Stimulated activated CD4-positive, alpha-beta T cell treated with anti-CD3 and anti-CD28 coated beads, Interleukin-12 subunit alpha, Interleukin-12 subunit beta, amount 100 ng/mL, for 48 hours (primary cell): ENCODE data around the gene SPTBN1.
"Not testable (repeated sequence)": the region's sequence is repeated elsewhere in the genome, so short reads cannot be mapped to it uniquely, and the experiment has no call there.

Source experiments
- DNase-seq, 3 donors: peaks; one replicate each; pipeline ENCODE4 v3.0.0-alpha.2; 2020; ENCODE audit warnings: low read depth in 2 of 3, low spot score in 1 of 3

The SPTBN1 gene

GRCh38 chr2:54524226-54524991, 68.3 kb downstream of the SPTBN1 start:
- DNase-seq, result peak; percentile 12 to 26 (median 25)

DNA sequence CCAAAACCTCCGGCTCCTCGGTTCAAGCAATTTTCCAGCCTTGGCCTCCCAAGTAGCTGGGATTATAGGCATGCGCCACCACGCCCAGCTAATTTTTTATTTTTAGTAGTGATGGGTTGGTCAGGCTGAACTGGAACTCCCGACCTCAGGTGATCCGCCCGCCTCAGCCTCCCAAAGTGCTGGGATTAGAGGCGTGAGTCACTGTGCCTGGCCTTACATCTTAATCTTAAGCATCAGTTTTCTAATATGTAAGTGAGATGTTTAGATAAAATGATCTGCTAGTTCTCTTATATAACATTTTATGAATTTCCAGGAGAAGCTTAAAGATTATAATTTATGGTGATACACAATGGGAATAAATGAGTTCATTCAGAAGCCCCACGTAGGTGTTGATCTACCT, 69.2 kb downstream of the SPTBN1 start:
- no peak for DNase-seq

DNA sequence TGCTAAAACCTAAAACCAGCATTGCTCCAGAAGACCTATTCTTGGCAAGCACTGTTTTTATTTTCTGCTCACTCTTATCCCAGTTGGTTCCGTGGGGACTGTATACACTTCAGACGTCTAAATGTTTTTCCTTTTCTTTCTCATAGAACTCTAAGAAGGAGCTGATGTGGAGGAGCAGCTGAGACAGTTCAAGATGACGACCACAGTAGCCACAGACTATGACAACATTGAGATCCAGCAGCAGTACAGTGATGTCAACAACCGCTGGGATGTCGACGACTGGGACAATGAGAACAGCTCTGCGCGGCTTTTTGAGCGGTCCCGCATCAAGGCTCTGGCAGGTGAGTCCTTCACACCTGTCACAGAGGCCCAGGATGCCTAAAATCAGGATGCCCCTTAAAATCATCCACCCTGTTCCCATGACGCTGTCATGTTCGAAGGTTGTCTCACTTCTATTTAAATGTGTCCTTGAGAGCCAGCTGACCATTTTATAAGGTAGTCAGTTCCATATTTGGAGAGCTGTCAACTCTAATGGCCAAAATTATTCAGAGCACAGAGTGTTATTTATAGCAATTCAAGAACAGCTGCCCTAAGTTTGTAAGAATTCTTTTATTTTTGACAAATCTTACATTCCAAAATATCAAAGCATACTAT, 70.2 kb downstream of the SPTBN1 start:
- DNase-seq, result no peak

DNA sequence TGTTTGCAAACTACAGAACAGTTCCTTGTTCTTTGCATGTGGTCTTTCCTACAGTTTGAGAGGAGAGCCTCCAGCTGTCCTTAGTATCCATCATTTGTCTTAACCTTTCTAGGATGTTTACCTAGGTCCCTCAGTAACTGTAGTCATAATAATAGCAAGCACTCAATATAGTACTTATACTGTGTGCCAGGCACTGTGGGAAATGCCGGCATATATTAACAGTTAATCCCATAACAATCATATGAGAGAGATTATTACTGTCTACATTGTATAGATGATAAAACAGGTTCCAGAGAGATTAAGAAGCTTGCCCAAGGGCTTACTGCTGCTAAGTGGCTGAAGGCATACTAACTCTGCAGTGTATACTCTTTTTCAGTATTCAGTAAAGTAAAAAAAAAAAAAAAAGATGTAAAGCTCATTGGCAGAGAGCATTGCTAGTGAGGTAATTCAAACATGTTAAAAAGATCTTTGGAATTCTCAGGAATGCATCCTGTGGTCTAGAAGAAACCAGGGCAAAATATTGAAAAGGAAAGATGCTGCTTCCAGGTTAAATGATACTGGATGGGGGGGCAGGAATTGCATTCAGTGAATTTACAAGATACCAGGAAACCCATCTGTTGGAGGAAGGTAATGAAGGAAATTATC, 72.3 kb downstream of the SPTBN1 start:
- no peak for DNase-seq

GRCh38 chr2:54529518-54529917, 73.4 kb downstream of the SPTBN1 start:
- DNase-seq, result not testable (repeated sequence)

DNA sequence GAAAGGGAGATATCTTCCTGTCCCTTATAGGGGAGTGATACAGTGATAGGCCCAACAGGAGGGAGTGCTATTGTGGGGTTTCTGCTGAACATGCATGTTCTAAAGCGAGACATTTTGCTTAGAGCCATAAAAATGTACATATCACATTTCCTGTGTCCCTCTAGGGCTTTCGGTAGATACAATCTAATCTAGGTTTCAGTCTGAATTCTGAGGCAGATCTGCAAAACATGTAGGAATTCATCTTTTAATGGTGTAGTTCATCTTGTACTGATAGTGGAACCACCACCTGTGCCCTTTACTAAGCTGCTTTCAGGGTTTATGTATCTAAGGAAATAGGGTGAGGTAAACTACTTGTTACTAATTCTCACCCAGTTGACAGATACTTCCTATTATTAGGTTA, 73.8 kb downstream of the SPTBN1 start:
- no peak for DNase-seq

DNA sequence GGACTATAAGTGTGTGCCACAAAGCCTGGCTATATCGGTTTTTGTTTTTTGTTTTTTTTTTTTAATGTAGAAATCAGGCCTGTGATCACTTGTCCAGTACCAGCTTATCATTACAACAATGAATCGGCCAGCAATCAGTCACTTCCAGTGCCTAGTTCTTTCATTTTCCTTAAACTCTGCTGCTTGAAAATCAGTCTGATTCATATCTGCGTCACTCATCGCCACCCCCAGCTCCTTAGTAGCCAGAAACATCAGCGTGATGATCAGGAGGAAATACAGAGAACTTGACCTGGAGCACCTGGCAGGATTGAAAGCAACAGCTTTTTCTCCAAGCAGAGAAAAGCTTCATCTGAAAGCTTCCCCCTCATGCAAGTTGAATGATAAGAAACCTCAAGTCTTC, 75.4 kb downstream of the SPTBN1 start:
- no peak for DNase-seq

DNA sequence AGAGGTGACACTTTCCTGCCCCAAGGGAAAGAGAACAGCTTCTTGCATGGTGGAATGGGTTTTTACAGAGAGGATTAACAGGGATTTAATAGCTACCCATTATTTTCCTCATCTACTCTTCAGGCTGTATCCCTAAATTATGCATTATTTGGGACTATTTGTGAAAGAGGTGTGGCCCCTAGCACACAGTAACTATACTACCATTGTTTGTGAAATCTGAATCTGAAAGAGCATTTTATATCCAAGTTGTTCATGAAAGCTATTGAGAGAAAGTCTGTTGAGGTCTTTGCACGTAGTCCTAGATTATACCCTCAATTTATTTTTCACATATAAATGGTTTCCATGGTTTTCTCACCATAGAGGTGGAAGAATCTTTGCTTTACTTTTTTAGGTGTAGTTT, 78.1 kb downstream of the SPTBN1 start:
- no peak for DNase-seq

DNA sequence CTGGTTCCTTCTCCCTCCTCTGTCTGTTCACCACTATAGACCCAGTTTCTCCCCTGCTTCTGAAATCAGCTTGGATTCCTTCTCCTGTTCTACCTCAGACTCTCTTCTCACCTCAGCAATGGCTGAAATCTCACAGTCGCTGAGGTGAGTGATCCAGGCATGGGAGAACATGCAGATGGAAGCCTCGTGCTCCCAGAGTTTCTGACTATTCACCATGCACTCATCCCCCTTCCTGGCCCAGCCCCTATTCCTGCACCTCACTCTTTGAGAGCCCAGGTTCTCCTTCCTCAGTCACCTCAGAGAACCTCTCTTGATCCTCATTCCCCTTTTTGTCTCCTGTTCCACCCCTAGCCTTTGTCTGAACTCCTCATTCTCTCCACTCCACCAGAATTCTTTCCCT, 78.5 kb downstream of the SPTBN1 start:
- no peak for DNase-seq

- DNase-seq, result no peak
These were observed 79.6 kb downstream of the SPTBN1 start for GRCh38 chr2:54535599-54536195.

- no peak for DNase-seq
These were observed 80.6 kb downstream of the SPTBN1 start for GRCh38 chr2:54536720-54537119.

- DNase-seq, result no peak
These were observed 82.4 kb downstream of the SPTBN1 start for GRCh38 chr2:54538537-54538936.

DNA sequence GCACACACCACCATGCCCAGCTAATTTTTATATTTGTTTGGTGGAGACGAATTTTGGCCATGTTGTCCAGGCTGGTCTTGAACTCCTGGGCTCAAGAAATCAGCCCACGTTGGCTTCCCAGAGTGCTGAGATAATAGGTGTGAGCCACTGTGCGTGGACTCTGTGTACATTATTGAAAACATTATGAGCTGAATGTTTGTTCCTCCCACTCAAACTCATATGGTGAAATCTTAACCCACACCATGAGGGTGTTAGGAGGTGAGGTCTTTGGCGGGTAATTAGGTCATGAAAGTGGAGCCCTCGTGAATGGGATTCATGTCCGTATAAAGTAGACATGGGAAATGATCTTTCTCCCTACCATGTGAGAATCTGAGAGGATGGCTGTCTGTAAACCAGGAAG, 83.6 kb downstream of the SPTBN1 start:
- DNase-seq, result no peak

- no peak for DNase-seq
These were observed 84.1 kb downstream of the SPTBN1 start for GRCh38 chr2:54540194-54540593.

DNA sequence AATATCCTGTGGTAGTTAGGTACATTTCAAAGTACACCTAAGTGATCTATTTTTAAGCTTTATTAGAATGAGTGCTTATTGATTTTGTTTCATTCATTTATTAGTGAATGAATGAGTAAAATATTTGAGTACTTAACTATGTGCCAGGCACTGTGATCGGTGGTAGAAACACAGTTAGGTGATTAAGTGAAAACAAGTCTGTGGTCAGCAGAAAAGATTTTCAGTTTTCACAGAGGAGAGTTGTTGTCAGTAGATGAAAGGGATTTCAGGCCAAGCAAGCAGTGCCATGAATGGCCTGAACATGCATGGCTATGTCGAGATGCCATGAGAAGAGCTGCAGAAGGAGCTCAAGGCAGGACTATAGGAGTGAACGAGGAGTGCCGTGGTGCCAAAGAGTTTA, 85.9 kb downstream of the SPTBN1 start:
- no peak for DNase-seq

DNA sequence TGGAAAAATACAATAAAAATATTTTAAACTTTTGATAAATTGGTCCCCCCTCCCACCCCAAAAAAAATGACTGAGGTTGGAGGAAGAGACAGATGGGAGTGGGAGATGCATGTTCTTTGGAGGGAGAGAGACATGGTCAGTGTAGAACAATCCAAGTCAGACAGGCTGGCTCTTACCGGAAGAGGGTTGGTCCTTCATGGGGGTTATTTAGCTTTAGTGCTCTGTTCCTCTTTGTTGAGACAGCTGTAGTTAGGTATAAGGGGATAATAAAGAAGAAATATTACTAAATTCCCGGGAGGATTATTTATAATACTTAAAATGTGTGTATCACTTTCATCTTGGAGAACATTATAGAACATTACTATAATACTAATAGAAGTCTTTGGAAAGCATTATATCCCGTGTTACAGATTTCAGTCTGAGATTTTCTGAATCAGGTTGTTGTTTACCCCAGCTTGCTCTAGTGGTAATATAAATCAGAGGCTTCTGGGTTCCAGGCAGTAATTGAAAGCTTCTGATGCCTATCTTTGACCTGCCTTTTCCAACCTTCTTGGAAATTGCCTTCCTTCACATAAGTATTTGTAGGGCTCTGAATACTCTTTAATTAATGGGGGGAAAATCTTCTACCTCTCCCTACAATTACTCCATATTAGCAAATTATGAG, 87.7 kb downstream of the SPTBN1 start:
- no peak for DNase-seq

DNA sequence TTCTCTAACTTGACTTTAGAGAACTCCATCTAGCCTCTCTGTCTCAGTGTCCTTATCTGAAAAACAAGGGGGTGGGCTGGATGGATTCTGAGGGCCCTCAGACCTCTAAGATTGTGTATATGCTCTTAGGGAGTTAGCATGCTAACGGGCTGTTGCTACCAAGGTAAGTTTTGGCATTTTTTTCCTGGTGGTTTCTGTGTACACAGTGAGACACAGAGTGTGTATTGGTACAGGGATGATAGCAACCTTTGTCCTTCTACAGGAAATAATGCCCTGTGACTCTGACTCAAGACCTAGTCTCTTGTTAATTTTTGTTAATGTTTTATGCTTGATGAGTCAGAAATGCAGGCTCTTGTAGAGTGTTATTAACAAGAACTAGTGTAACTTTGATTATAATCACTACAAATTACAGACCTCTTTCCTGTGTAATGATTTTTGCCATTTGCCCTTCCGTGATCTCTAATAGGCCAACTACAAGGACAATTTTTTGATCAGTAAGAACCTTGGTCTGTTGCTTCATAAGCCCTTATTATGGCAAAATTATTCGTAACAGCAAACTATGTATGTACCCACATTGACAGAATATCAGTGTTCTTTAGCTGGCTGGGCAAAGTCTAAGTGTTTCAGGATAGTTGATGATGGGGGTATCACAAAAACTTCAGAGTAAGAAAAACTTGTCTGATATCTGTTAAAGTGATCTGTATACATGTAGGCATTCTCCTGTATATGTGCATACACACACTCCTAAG, 89.7 kb downstream of the SPTBN1 start:
- no peak for DNase-seq

DNA sequence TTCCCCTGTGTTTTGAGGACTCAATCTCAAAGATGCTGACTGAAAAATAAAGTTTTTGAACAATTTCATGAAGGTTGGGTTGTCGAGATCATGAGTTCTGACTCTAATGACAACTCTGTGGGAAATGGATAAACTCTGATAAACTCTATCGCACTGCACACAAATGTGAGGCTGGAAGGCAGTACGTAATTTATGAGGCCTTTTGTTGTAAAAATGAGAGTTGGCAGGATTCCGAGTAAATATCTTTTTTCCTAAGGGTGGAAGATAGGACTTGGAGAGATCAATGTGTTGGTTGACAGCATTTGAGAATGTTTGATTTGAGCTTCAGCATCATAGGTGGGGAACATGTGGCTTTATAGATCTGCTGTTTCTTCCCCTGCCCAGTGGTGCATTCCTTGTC, 90.4 kb downstream of the SPTBN1 start:
- DNase-seq, result no peak

DNA sequence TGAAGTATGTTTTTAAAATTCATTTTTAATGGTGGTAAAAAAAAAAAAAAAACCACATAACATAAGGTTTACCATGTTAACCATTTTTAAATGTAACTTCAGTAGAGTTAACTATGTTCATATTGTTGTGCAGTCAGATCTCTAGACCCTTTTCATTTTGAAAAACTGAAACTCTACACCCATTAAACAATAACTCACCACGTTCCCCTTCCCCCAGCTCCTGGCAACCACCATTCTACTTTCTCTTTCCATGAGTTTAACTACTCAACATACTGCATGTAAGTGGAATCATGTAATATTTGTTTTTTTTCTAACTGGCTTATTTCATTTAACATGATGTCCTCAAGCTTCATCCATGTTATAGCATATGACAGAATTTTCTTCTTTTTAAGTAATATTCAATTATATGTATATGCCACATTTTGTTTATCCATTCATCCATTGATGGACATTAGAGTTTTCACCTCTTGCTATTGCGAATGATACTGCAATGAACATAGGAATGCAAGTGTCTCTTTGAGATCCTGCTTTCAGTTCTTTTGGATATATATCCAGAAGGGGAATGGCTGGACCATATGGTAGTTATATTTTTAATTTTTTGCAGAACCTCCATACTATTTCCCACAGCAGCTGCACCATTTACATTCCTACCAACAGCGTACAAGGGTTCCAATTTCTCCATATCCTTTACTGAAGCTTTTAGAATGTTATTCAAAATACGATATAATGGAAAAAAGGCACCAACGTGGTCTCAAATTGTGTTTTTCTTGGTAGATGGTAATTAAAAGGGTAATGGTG, 91.0 kb downstream of the SPTBN1 start:
- DNase-seq, result no peak

DNA sequence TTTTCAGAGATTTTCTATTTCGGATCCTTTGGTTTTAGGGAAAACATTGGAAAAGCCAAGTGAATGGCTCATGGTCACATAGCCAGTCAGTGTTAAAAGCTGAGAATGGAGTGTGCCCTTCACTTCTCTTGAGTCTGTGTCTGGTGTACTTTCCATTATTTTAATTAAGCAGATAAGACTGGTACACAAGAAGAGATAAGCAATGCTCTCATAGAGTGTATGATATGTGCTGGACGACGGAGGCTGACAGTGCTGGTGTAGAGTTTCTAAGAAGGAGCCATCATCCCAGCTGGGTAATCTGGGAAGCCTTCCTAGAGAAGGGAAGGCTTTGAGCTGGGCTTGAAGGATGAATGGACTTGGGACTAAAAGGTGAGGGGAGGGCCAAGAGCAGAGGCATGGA, 93.3 kb downstream of the SPTBN1 start:
- DNase-seq, result no peak
